ENCODE results near the gene SLC22A7. TPM values are rescaled to one million over a fixed set of nuclear protein-coding genes. Genes with fewer than 3 reads are reported as not detected.

SLC22A7 gene
- total RNA-seq, 6 donors from 2014 or later: not detected

DNA sequence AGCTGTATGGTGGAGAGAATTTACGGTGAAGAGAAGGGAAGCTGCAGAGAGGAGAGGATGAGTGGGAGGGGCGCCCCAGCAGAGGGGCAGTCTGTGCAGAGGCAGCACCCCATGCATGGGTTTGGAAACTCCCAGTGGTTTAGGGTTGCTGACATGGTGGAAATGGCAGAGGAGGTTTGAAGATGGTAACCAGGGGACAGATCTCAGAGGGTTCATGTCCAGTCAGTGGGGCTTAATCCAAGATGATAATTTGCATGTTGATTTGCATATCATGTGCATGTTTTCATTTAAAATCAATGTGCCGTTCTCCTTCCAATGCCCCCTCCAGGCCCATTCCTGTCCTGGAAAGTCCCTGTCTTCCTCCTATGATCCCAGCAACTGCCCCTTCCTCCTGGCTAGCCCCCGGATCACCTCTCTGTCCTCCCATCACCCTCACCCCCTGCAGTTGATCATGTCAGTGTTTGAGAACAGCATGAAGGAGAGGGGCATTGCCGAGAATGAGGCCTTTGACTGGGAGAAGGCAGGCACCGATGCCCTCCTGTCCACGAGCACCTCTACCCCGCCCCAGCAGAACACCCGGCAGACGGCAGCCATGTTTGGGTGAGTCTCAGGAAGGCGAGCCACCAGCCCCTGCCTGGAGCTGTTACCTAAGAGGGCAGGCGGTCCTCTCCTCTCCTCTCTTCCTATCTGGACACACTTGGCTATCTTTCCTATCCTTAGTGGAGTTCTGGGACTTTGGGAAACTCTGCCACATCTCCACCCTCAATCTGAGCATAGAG is 40.5 kb upstream of the SLC22A7 start:
- no peaks in the 10 kb centered on the region for H3K36me3 ChIP-seq
- H3K27ac ChIP-seq: no peak overlapping the region
- TF ChIP-seq POLR2AphosphoS5 (IDR thresholded peaks at IDR 0.05) (no peak), EP300 (IDR thresholded peaks at IDR 0.05) (no peak), POLR2A (IDR thresholded peaks at IDR 0.05) (no peak)
- TF ChIP-seq, protein P1, sequence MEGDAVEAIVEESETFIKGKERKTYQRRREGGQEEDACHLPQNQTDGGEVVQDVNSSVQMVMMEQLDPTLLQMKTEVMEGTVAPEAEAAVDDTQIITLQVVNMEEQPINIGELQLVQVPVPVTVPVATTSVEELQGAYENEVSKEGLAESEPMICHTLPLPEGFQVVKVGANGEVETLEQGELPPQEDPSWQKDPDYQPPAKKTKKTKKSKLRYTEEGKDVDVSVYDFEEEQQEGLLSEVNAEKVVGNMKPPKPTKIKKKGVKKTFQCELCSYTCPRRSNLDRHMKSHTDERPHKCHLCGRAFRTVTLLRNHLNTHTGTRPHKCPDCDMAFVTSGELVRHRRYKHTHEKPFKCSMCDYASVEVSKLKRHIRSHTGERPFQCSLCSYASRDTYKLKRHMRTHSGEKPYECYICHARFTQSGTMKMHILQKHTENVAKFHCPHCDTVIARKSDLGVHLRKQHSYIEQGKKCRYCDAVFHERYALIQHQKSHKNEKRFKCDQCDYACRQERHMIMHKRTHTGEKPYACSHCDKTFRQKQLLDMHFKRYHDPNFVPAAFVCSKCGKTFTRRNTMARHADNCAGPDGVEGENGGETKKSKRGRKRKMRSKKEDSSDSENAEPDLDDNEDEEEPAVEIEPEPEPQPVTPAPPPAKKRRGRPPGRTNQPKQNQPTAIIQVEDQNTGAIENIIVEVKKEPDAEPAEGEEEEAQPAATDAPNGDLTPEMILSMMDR (IDR thresholded peaks at IDR 0.05): no peak
- ATAC-seq (ENCODE audit: low FRiP score in 2 of 2): no peak
- H3K27me3 ChIP-seq: peaks cover 0 to 3% (median 0%) of the 10 kb centered on the region in 4 donors
- DNase-seq: no peak
- no peaks in the 10 kb centered on the region for H3K9me3 ChIP-seq
- H3K4me3 ChIP-seq: no peak overlapping the region
- 81 to 84% methylated on average over 8 to 12 of the region's 12 CpGs for WGBS, 2 donors
- H3K4me1 ChIP-seq: no peaks in the 10 kb centered on the region

DNA sequence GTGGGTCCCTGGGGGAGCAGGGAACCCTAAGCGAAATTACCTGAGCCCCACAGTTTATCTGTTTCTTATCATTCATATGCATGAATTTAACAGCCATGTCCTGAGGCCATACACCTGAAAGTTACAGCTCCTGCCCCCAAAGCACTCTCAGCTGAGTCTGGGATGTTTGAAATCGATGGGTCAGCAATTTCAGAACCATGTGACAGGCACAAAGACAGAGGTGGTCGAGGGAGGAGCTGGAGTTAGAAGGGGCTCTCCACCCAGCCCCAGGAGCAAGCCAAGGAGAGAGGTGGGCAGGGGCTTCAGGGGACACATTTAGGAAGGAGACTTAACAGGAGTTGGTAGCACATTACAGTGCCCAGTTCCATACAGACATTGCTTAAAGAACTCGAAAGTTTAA is 39.9 kb upstream of the SLC22A7 start:
- Histone ChIP-seq H3K4me1 (no peaks in the 10 kb centered on the region), H3K36me3 (no peaks in the 10 kb centered on the region), H3K4me3 (no peak overlapping the region), H3K27me3 (peaks cover 0 to 3% (median 0%) of the 10 kb centered on the region in 4 donors), H3K9me3 (no peaks in the 10 kb centered on the region), H3K27ac (no peak overlapping the region)
- DNase-seq (no peak), ATAC-seq (ENCODE audit: low FRiP score in 2 of 2) (no peak)
- TF ChIP-seq, protein P1 (IDR thresholded peaks at IDR 0.05): no peak
- TF ChIP-seq POLR2AphosphoS5 (IDR thresholded peaks at IDR 0.05) (no peak), POLR2A (IDR thresholded peaks at IDR 0.05) (no peak), EP300 (IDR thresholded peaks at IDR 0.05) (no peak)
- 74 to 76% methylated on average over 4 of the region's 4 CpGs for WGBS, 2 donors

DNA sequence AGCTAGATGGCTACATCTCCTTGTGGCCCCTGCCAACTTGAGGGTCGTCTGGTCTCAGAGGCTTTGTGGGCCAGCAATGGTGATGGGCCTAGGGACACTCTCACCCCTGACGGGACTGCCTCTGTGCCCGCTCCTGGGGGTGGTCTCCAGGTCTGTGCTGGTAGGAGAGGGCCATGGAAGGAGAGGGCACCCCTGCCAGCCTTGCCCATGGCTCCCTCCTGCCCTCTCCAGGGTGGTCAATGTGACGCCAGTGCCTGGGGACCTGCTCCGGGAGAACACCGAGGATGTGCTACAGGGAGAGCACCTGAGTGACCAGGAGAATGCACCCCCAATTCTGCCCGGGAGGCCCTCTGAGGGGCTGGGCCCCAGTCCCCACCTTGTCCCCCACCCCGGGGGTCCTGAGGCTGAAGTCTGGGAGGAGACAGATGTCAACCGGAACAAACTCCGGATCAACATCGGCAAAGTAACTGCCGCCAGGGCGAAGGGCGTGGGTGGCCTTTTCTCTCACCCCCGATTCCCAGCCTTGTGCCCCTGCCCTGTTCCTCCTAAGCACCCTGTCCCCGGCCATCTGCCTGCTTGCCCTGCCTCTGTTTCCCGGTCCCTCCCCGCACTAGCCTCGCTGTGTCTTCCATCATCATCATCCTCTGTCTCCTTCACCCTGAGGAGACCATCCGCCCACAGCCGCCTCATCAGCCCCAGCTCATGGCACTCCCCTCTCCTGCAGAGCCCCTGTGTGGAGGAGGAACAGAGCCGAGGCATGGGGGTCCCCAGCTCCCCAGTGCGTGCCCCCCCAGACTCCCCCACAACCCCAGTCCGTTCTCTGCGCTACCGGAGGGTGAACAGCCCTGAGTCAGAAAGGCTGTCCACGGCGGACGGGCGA is 39.0 kb upstream of the SLC22A7 start:
- ATAC-seq (ENCODE audit: low FRiP score in 2 of 2): no peak
- Histone ChIP-seq H3K36me3 (no peaks in the 10 kb centered on the region), H3K9me3 (no peaks in the 10 kb centered on the region), H3K4me1 (no peaks in the 10 kb centered on the region), H3K27me3 (no peaks in the 10 kb centered on the region), H3K4me3 (no peak overlapping the region), H3K27ac (no peak overlapping the region)
- DNase-seq: no peak
- TF ChIP-seq POLR2AphosphoS5 (IDR thresholded peaks at IDR 0.05) (no peak), EP300 (IDR thresholded peaks at IDR 0.05) (no peak), POLR2A (IDR thresholded peaks at IDR 0.05) (no peak)
- TF ChIP-seq, protein P1 (IDR thresholded peaks at IDR 0.05): no peak
- 87 to 94% methylated on average over 25 to 30 of the region's 30 CpGs for whole genome bisulfite sequencing, 2 donors

DNA sequence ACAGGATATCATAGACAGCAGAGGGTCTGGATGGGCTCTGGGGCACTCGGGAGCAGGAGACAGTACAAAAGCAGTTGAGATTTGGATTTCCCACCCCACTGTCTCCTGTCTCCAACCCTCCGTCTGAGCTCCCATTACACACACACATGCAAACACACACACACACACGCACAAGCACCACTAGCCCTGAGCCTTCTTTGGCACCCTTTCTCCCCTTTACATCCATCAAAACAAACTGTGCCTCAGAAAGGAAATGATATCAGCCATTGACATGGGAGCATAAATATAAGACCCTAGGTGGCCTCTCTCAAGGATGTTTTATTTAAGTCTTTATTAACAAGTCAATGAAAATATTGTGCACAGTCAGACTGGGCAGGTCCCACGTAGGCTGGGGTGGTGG is 37.3 kb upstream of the SLC22A7 start:
- ATAC-seq (ENCODE audit: low FRiP score in 2 of 2): no peak
- TF ChIP-seq, protein P1 (IDR thresholded peaks at IDR 0.05): no peak
- no peak for TF ChIP-seq POLR2AphosphoS5 (IDR thresholded peaks at IDR 0.05)
- TF ChIP-seq EP300 (IDR thresholded peaks at IDR 0.05): no peak
- TF ChIP-seq POLR2A (IDR thresholded peaks at IDR 0.05): no peak
- H3K9me3 ChIP-seq: no peaks in the 10 kb centered on the region
- H3K27ac ChIP-seq: no peak overlapping the region
- H3K27me3 ChIP-seq: no peaks in the 10 kb centered on the region
- no peaks in the 10 kb centered on the region for H3K4me1 ChIP-seq
- 60 to 74% methylated on average over 4 of the region's 4 CpGs for WGBS, 2 donors
- no peaks in the 10 kb centered on the region for H3K36me3 ChIP-seq
- DNase-seq: no peak
- H3K4me3 ChIP-seq: no peak overlapping the region
